ENCODE data around the gene SLFN12L.
A peak's percentile ranks its signal among the peaks of the same experiment; 100 is the strongest.
"Not testable (repeated sequence)": the region's sequence is repeated elsewhere in the genome, so short reads cannot be mapped to it uniquely, and the experiment has no call there.

The SLFN12L gene

GRCh38 chr17:35537601-35538141, at the start of gene SLFN12L:
Gene SLFN12L, minus strand, starts transcription at chr17:35537678. Its CDS starts 15,314 bp downstream, at chr17:35522364.
- FAIRE-seq = no peak

GRCh38 chr17:35586569-35587073, 49.1 kb upstream of the SLFN12L start:
- peak; percentile 9 for FAIRE-seq
- no peak for DNase-seq (ENCODE audit: low spot score)

More at GRCh38 chr17:35537601-35538141, at the start of gene SLFN12L:
- no peak for DNase-seq (ENCODE audit: low spot score)

GRCh38 chr17:35584061-35584460, 46.6 kb upstream of the SLFN12L start:
- DNase-seq (ENCODE audit: low spot score) (no peak), FAIRE-seq (no peak)

- DNase-seq (ENCODE audit: low spot score) (no peak), FAIRE-seq (no peak)
Observed at GRCh38 chr17:35578929-35579432, 41.5 kb upstream of the SLFN12L start.

- DNase-seq (ENCODE audit: low spot score) (peak; percentile 89), FAIRE-seq (no peak)
Observed at GRCh38 chr17:35578197-35578928, 40.9 kb upstream of the SLFN12L start, which contains the start of gene PEX12. Gene PEX12, minus strand, starts transcription at chr17:35578571. Its CDS starts 550 bp downstream, at chr17:35578021.

GRCh38 chr17:35577830-35578196, 40.3 kb upstream of the SLFN12L start:
- no peak for FAIRE-seq
- DNase-seq (ENCODE audit: low spot score) = no peak

- no peak for DNase-seq (ENCODE audit: low spot score)
- FAIRE-seq = no peak
Observed at GRCh38 chr17:35575759-35576158, 38.3 kb upstream of the SLFN12L start.

- FAIRE-seq = no peak
- DNase-seq (ENCODE audit: low spot score) = no peak
Observed at GRCh38 chr17:35569405-35569804, 31.9 kb upstream of the SLFN12L start.

GRCh38 chr17:35568561-35568960, 31.1 kb upstream of the SLFN12L start:
- no peak for FAIRE-seq
- peak; percentile 29 for DNase-seq (ENCODE audit: low spot score)

GRCh38 chr17:35566968-35567367, 29.5 kb upstream of the SLFN12L start:
- FAIRE-seq = peak; percentile 5
- DNase-seq (ENCODE audit: low spot score) = no peak

GRCh38 chr17:35563181-35563580, 25.7 kb upstream of the SLFN12L start:
- DNase-seq (ENCODE audit: low spot score); FAIRE-seq: not testable (repeated sequence)

GRCh38 chr17:35560703-35561102, 23.2 kb upstream of the SLFN12L start, which contains the start of gene SLFN14:
Gene SLFN14, minus strand, starts transcription at chr17:35560819. Its CDS starts 2,757 bp downstream, at chr17:35558062.
- DNase-seq (ENCODE audit: low spot score) (no peak), FAIRE-seq (no peak)

GRCh38 chr17:35559495-35560210, 22.2 kb upstream of the SLFN12L start:
- FAIRE-seq = no peak

GRCh38 chr17:35557353-35557752, 19.9 kb upstream of the SLFN12L start:
- DNase-seq (ENCODE audit: low spot score) = no peak
- FAIRE-seq = no peak

More at GRCh38 chr17:35559495-35560210, 22.2 kb upstream of the SLFN12L start:
- no peak for DNase-seq (ENCODE audit: low spot score)

- FAIRE-seq (no peak), DNase-seq (ENCODE audit: low spot score) (no peak)
Observed at GRCh38 chr17:35555691-35556090, 18.2 kb upstream of the SLFN12L start.

GRCh38 chr17:35554668-35555067, 17.2 kb upstream of the SLFN12L start:
- no peak for FAIRE-seq
- no peak for DNase-seq (ENCODE audit: low spot score)

GRCh38 chr17:35553310-35553709, 15.8 kb upstream of the SLFN12L start:
- FAIRE-seq = no peak
- DNase-seq (ENCODE audit: low spot score) = no peak

- no peak for DNase-seq (ENCODE audit: low spot score)
- FAIRE-seq = no peak
Observed at GRCh38 chr17:35548978-35549377, 11.5 kb upstream of the SLFN12L start.

- FAIRE-seq (no peak), DNase-seq (ENCODE audit: low spot score) (no peak)
Observed at GRCh38 chr17:35548208-35548810, 10.8 kb upstream of the SLFN12L start.

GRCh38 chr17:35546487-35546886, 9.0 kb upstream of the SLFN12L start:
- FAIRE-seq = no peak
- DNase-seq (ENCODE audit: low spot score) = no peak

- no peak for FAIRE-seq
- no peak for DNase-seq (ENCODE audit: low spot score)
Observed at GRCh38 chr17:35545150-35545549, 7.7 kb upstream of the SLFN12L start.

Data from urothelium cell line (cell line).